OCI-LY3 (cell line): ENCODE data around the gene BPTF.
"Not testable (repeated sequence)": the region's sequence is repeated elsewhere in the genome, so short reads cannot be mapped to it uniquely, and the experiment has no call there.

Source experiments
- H2AFZ ChIP-seq: fragments of 200-600, 300-600 bp; shearing (Covaris generic); 2 replicates; pipeline ENCODE4 v1.6.0; 2014; ENCODE audit warnings: antibody characterized with exemption, low read depth, low read length
- H3K27ac ChIP-seq: fragments of 200-600, 300-600 bp; sonication (generic); 2 replicates; pipeline ENCODE4 v1.5.1; 2014; ENCODE audit warnings: mild to moderate bottlenecking, low read length, moderate library complexity, mixed read lengths
- H3K27me3 ChIP-seq: fragments of 200-600, 300-600 bp; sonication (generic); 2 replicates; pipeline ENCODE4 v1.6.1; 2014; ENCODE audit warnings: low read depth, low read length, mixed read lengths
- H3K36me3 ChIP-seq: fragments of 200-600, 300-600 bp; sonication (generic); replicated peaks from 2 replicates; pipeline ENCODE3; 2014; ENCODE audit warnings: low read depth, low read length, mixed read lengths
- H3K4me1 ChIP-seq: fragments of 300-600, 200-600 bp; sonication (generic); 2 replicates; pipeline ENCODE4 v1.6.1; 2014; ENCODE audit warnings: low read length, mixed read lengths
- H3K4me2 ChIP-seq: fragments of 200-600, 300-600 bp; sonication (generic); 2 replicates; pipeline ENCODE4 v1.6.1; 2014; ENCODE audit warnings: low read length, mixed read lengths
- H3K4me3 ChIP-seq: fragments of 300-600, 200-600 bp; sonication (generic); 2 replicates; pipeline ENCODE4 v1.5.1; 2014; ENCODE audit warnings: antibody characterized with exemption, mild to moderate bottlenecking, low read length, moderate library complexity
- H3K79me2 ChIP-seq: fragments of 300-600, 200-600 bp; shearing (Covaris generic); 2 replicates; pipeline ENCODE4 v1.6.1; 2014; ENCODE audit warnings: mild to moderate bottlenecking, low read length, mixed read lengths
- H3K9ac ChIP-seq: fragments of 300-600, 200-600 bp; shearing (Covaris generic); 2 replicates; pipeline ENCODE4 v1.6.0; 2014; ENCODE audit warnings: mild to moderate bottlenecking, low read length, moderate library complexity
- H3K9me3 ChIP-seq: fragments of 200-600, 300-600 bp; shearing (Covaris generic); 2 replicates; pipeline ENCODE4 v1.6.1; 2014; ENCODE audit warnings: low read length, mixed read lengths; ENCODE audit not compliant: insufficient read depth
- H4K20me1 ChIP-seq: fragments of 200-600, 300-600 bp; sonication (generic); 2 replicates; pipeline ENCODE4 v1.6.1; 2016; ENCODE audit warnings: low read length, mixed read lengths; ENCODE audit not compliant: insufficient read depth
- CTCF ChIP-seq: fragments of 200-600, 300-600 bp; sonication (generic); IDR thresholded peaks from 2 replicates; pipeline ENCODE4 v1.5.1; 2014; ENCODE audit warnings: antibody characterized with exemption, low read length, low read depth
- EZH2phosphoT487 ChIP-seq: fragments of 200-600 bp; shearing (Covaris generic); IDR thresholded peaks from 2 replicates; pipeline ENCODE4 v1.6.1; 2018; ENCODE audit warnings: antibody characterized with exemption, mixed run types, low read depth

The BPTF gene

GRCh38 chr17:67838538-67838937 lies 13.2 kb downstream of the BPTF start:
- no peaks in the 10 kb centered on the region for H3K36me3 ChIP-seq
- peaks cover 75% of the 10 kb centered on the region for H4K20me1 ChIP-seq
- H2AFZ ChIP-seq, result no peak overlapping the region
- H3K4me2 ChIP-seq, result no peak overlapping the region
- no peak overlapping the region for H3K27ac ChIP-seq
- no peak for TF ChIP-seq EZH2phosphoT487
- TF ChIP-seq CTCF, result no peak
- peaks cover 93% of the 10 kb centered on the region for H3K79me2 ChIP-seq
- H3K9ac ChIP-seq, result no peak overlapping the region
- H3K4me1 ChIP-seq, result peaks cover 5% of the 10 kb centered on the region; the same call in 1 of the 2 replicates
- H3K4me3 ChIP-seq, result no peak overlapping the region
- no peaks in the 10 kb centered on the region for H3K9me3 ChIP-seq
- no peaks in the 10 kb centered on the region for H3K27me3 ChIP-seq

GRCh38 chr17:67841992-67842391 lies 16.7 kb downstream of the BPTF start:
- Histone ChIP-seq H3K4me1 (no peaks in the 10 kb centered on the region), H3K9me3 (no peaks in the 10 kb centered on the region), H3K27ac (no peak overlapping the region), H3K27me3 (no peaks in the 10 kb centered on the region), H4K20me1 (peaks cover 55% of the 10 kb centered on the region), H3K79me2 (peaks cover 81% of the 10 kb centered on the region), H3K36me3 (no peaks in the 10 kb centered on the region), H3K9ac (no peak overlapping the region), H3K4me3 (no peak overlapping the region), H3K4me2 (no peak overlapping the region), H2AFZ (no peak overlapping the region)
- TF ChIP-seq EZH2phosphoT487, result no peak
- TF ChIP-seq CTCF, result no peak

- Histone ChIP-seq H3K79me2 (peaks cover 81% of the 10 kb centered on the region), H4K20me1 (peaks cover 49% of the 10 kb centered on the region), H3K4me2 (no peak overlapping the region), H3K27ac (no peak overlapping the region), H3K36me3 (no peaks in the 10 kb centered on the region), H3K9me3 (no peaks in the 10 kb centered on the region), H2AFZ (no peak overlapping the region), H3K27me3 (no peaks in the 10 kb centered on the region), H3K4me3 (no peak overlapping the region), H3K4me1 (no peaks in the 10 kb centered on the region), H3K9ac (no peak overlapping the region)
- TF ChIP-seq EZH2phosphoT487 (no peak), CTCF (no peak)
Measured at GRCh38 chr17:67842648-67843047, 17.3 kb downstream of the BPTF start.

GRCh38 chr17:67845374-67845773 lies 20.1 kb downstream of the BPTF start:
- Histone ChIP-seq H3K4me2 (no peak overlapping the region), H3K4me3 (no peak overlapping the region), H4K20me1 (peaks cover 44% of the 10 kb centered on the region), H3K4me1 (no peaks in the 10 kb centered on the region), H3K79me2 (peaks cover 81% of the 10 kb centered on the region), H3K27ac (no peak overlapping the region), H3K9ac (no peak overlapping the region), H3K27me3 (no peaks in the 10 kb centered on the region), H2AFZ (no peak overlapping the region), H3K9me3 (no peaks in the 10 kb centered on the region), H3K36me3 (peaks cover 4% of the 10 kb centered on the region)
- no peak for TF ChIP-seq EZH2phosphoT487
- TF ChIP-seq CTCF, result no peak

- not testable (repeated sequence) for H3K9me3 ChIP-seq, H3K4me3 ChIP-seq, H2AFZ ChIP-seq, H3K36me3 ChIP-seq, H3K27ac ChIP-seq, H3K27me3 ChIP-seq, H3K9ac ChIP-seq, H3K4me1 ChIP-seq, H3K4me2 ChIP-seq
- Histone ChIP-seq H3K79me2 (peaks cover 83% of the 10 kb centered on the region), H4K20me1 (peaks cover 46% of the 10 kb centered on the region)
Measured at GRCh38 chr17:67848189-67848588, 22.9 kb downstream of the BPTF start.

- not testable (repeated sequence) for H3K4me3 ChIP-seq, H3K27me3 ChIP-seq, H3K4me2 ChIP-seq, H2AFZ ChIP-seq, H3K27ac ChIP-seq, H3K9me3 ChIP-seq, H3K9ac ChIP-seq, H3K4me1 ChIP-seq, H3K36me3 ChIP-seq
- H4K20me1 ChIP-seq, result peaks cover 49% of the 10 kb centered on the region
- H3K79me2 ChIP-seq, result peaks cover 84% of the 10 kb centered on the region
Measured at GRCh38 chr17:67848846-67849245, 23.5 kb downstream of the BPTF start.
